Measurements from ENCODE around the gene ATP6V1G3.
"Not testable (repeated sequence)": the region's sequence is repeated elsewhere in the genome, so short reads cannot be mapped to it uniquely, and the experiment has no call there.

ATP6V1G3 gene

GRCh38 chr1:198540580-198540979 is at the start of gene ATP6V1G3:
ATP6V1G3 (minus strand) TSS chr1:198540680; CDS start chr1:198540650, 30 bp downstream.
- DNase-seq = no peak

GRCh38 chr1:198588845-198589244 is 48.4 kb upstream of the ATP6V1G3 start:
- DNase-seq = no peak

GRCh38 chr1:198584163-198584562 is 43.7 kb upstream of the ATP6V1G3 start:
- DNase-seq = no peak

- not testable (repeated sequence) for DNase-seq
Observed at GRCh38 chr1:198583209-198583802, 42.8 kb upstream of the ATP6V1G3 start.

GRCh38 chr1:198577444-198577843 is 37.0 kb upstream of the ATP6V1G3 start:
- no peak for DNase-seq

- DNase-seq = no peak
Observed at GRCh38 chr1:198575798-198576641, 35.5 kb upstream of the ATP6V1G3 start.

- no peak for DNase-seq
Observed at GRCh38 chr1:198575292-198575691, 34.8 kb upstream of the ATP6V1G3 start.

- DNase-seq = no peak
Observed at GRCh38 chr1:198574325-198574724, 33.8 kb upstream of the ATP6V1G3 start.

GRCh38 chr1:198564716-198565115 is 24.2 kb upstream of the ATP6V1G3 start:
- DNase-seq = no peak

GRCh38 chr1:198564157-198564556 is 23.7 kb upstream of the ATP6V1G3 start:
- DNase-seq = no peak

GRCh38 chr1:198563583-198563982 is 23.1 kb upstream of the ATP6V1G3 start:
- DNase-seq = no peak

GRCh38 chr1:198560161-198560560 is 19.7 kb upstream of the ATP6V1G3 start:
- DNase-seq = no peak

GRCh38 chr1:198559362-198559761 is 18.9 kb upstream of the ATP6V1G3 start:
- no peak for DNase-seq

GRCh38 chr1:198558402-198558801 is 17.9 kb upstream of the ATP6V1G3 start:
- no peak for DNase-seq

- no peak for DNase-seq
Observed at GRCh38 chr1:198556971-198557370, 16.5 kb upstream of the ATP6V1G3 start.

- no peak for DNase-seq
Observed at GRCh38 chr1:198552668-198553416, 12.4 kb upstream of the ATP6V1G3 start.

- DNase-seq = no peak
Observed at GRCh38 chr1:198550941-198551524, 10.6 kb upstream of the ATP6V1G3 start.

- no peak for DNase-seq
Observed at GRCh38 chr1:198549866-198550265, 9.4 kb upstream of the ATP6V1G3 start.

GRCh38 chr1:198548890-198549289 is 8.4 kb upstream of the ATP6V1G3 start:
- no peak for DNase-seq

GRCh38 chr1:198545156-198545555 is 4.7 kb upstream of the ATP6V1G3 start:
- no peak for DNase-seq

GRCh38 chr1:198544265-198544664 is 3.8 kb upstream of the ATP6V1G3 start:
- no peak for DNase-seq

GRCh38 chr1:198543670-198544260 is 3.3 kb upstream of the ATP6V1G3 start:
- DNase-seq = no peak
